Panc1 (cell line): ENCODE measurements around the gene DHRS13. TPM values are rescaled to one million over a fixed set of nuclear protein-coding genes. Genes with fewer than 3 reads are reported as not detected.

Experiments used
- ATAC-seq: fragments of 200-7000 bp; cut with Tn5 transposase; 2 replicates; pipeline ENCODE4 v1.9.1; 2020; ENCODE audit warnings: mild to moderate bottlenecking, moderate library complexity
- BruUV-seq: library from RNA; stranded (reverse); fragments of 400-500 nt; replicated peaks from 2 replicates; lab custom pipeline; 2021; lab: Mats Ljungman, UMichigan
- CTCF ChIA-PET: fragments of 300-600 bp; sonication (Branson Sonifier 250); formaldehyde crosslinking; loops from one replicate; lab custom pipeline; 2022; ENCODE audit warnings: antibody characterized with exemption; lab: Charles Lee
- POLR2A ChIA-PET: fragments of 300-600 bp; sonication (Branson Sonifier 250); formaldehyde crosslinking; loops from one replicate; lab custom pipeline; 2022; ENCODE audit warnings: antibody characterized with exemption; lab: Charles Lee
- DNase-seq: peaks from one replicate; pipeline ENCODE4 v3.0.0-alpha.2; 2010; ENCODE audit warnings: low read depth, low spot score
- H3K27ac ChIP-seq: 2 replicates; pipeline ENCODE4 v1.5.1; 2011; ENCODE audit warnings: mild to moderate bottlenecking, low read length, inconsistent platforms
- H3K27me3 ChIP-seq: fragments of 200-500 bp; sonication (Bioruptor generic); 2 replicates; pipeline ENCODE4 v1.6.0; 2014; ENCODE audit warnings: low read length, inconsistent platforms; ENCODE audit not compliant: control insufficient read depth, insufficient read depth
- H3K36me3 ChIP-seq: fragments of 200-500 bp; sonication (Bioruptor generic); 2 replicates; pipeline ENCODE4 v1.5.1; 2014; ENCODE audit warnings: inconsistent platforms, mild to moderate bottlenecking, low read length, moderate library complexity; ENCODE audit not compliant: control insufficient read depth, insufficient read depth
- H3K4me1 ChIP-seq: 2 replicates; pipeline ENCODE4 v1.5.1; 2011; ENCODE audit warnings: inconsistent platforms, mild to moderate bottlenecking, low read length, moderate library complexity; ENCODE audit not compliant: control insufficient read depth, insufficient read depth
- H3K4me3 ChIP-seq, 2 experiments: 2 replicates each; pipeline ENCODE4 v1.5.1; 2011 to 2012; ENCODE audit warnings: low read depth in 2 of 2, low read length in 2 of 2, mild to moderate bottlenecking in 2 of 2, inconsistent platforms in 1 of 2, moderate library complexity in 1 of 2
- H3K9me3 ChIP-seq: fragments of 200-500 bp; sonication (Bioruptor generic); 2 replicates; pipeline ENCODE4 v1.5.1; 2014; ENCODE audit warnings: low read depth, mild to moderate bottlenecking, inconsistent platforms, low read length, moderate library complexity; ENCODE audit not compliant: control insufficient read depth, insufficient read depth
- CTCF ChIP-seq: fragments of 450-650 bp; IDR thresholded peaks from 2 replicates; pipeline ENCODE4 v1.5.1; 2017; ENCODE audit warnings: mild to moderate bottlenecking
- POLR2AphosphoS5 ChIP-seq: IDR thresholded peaks from 2 replicates; pipeline ENCODE4 v1.6.1; 2012; ENCODE audit warnings: mild to moderate bottlenecking, low read depth, low read length, moderate library complexity
- REST ChIP-seq, 2 experiments: IDR thresholded peaks; 2 replicates each; pipeline ENCODE4 v1.6.1; 2011 to 2012; ENCODE audit warnings: low read depth in 2 of 2, control low read depth in 1 of 2, low read length in 1 of 2, mild to moderate bottlenecking in 1 of 2, moderate library complexity in 1 of 2; ENCODE audit not compliant: insufficient read depth in 1 of 2
- SIN3A ChIP-seq: IDR thresholded peaks from 2 replicates; pipeline ENCODE4 v1.6.1; 2012; ENCODE audit warnings: low read depth, mild to moderate bottlenecking, low read length, moderate library complexity, borderline replicate concordance; ENCODE audit not compliant: insufficient read depth
- TCF7L2 ChIP-seq: IDR thresholded peaks from 2 replicates; pipeline ENCODE4 v1.6.1; 2011; ENCODE audit warnings: mild to moderate bottlenecking, low read depth, low read length, inconsistent platforms
- in situ Hi-C: cut with HindIII; loops from 2 replicates; pipeline ENCODE4 v1.10.0; 2016; ENCODE audit warnings: low sequenced_read_pairs, low pct_unique_long_range_greater_than_20kb
- intact Hi-C: fragments of 100-400 bp; cut with micrococcal nuclease; formaldehyde crosslinking; loops from one replicate; pipeline ENCODE4 v1.10.0; 2022; ENCODE audit not compliant: unreplicated experiment
- total RNA-seq: library from RNA; stranded (reverse); gene quantifications from one replicate; pipeline ENCODE4 v1.2.1, GENCODE V29; 2021; ENCODE audit not compliant: unreplicated experiment

The DHRS13 gene
- total RNA-seq, 1 experiment from 2014 or later, result 5.2 TPM

- no peak for TF ChIP-seq REST (IDR thresholded peaks at IDR 0.05; ENCODE audit: insufficient read depth in 1 of 2, low read depth in 2 of 2, low read length in 1 of 2)
- no peak for TF ChIP-seq TCF7L2
- TF ChIP-seq CTCF, result no peak
- no peak for TF ChIP-seq SIN3A
- no peak for TF ChIP-seq POLR2AphosphoS5
- H3K4me3 ChIP-seq, result no peak overlapping the region
- H3K9me3 ChIP-seq, result no peaks in the 10 kb centered on the region
- no peaks in the 10 kb centered on the region for H3K27me3 ChIP-seq
- BruUV-seq, result no TSS peak
- ATAC-seq (no peak), DNase-seq (no peak)
- no peaks in the 10 kb centered on the region for H3K36me3 ChIP-seq
- POLR2A ChIA-PET, result interaction anchor here (0.6 kb wide), 1 partner anchor 12 kb away, joined by 20 read pairs; no protein-coding TSS in a partner anchor
- H3K4me1 ChIP-seq, result no peaks in the 10 kb centered on the region
- H3K27ac ChIP-seq, result no peak overlapping the region
- intact Hi-C loops (no loop called here), in situ Hi-C loops (no loop called here)
- CTCF ChIA-PET, result interaction anchor here (0.6 to 1.4 kb wide), 2 partner anchors 118 to 130 kb away, joined by 5 read pairs; no protein-coding TSS in a partner anchor
Measured at GRCh38 chr17:28882154-28882895, 20.6 kb downstream of the DHRS13 start.

- H3K4me3 ChIP-seq, result no peak overlapping the region
- intact Hi-C loops, result no loop called here
- DNase-seq (no peak), ATAC-seq (no peak)
- no peaks in the 10 kb centered on the region for H3K36me3 ChIP-seq
- TF ChIP-seq CTCF, result no peak
- TF ChIP-seq SIN3A, result no peak
- no peak for TF ChIP-seq TCF7L2
- TF ChIP-seq REST (IDR thresholded peaks at IDR 0.05; ENCODE audit: insufficient read depth in 1 of 2, low read depth in 2 of 2, low read length in 1 of 2), result no peak
- H3K4me1 ChIP-seq, result no peaks in the 10 kb centered on the region
- no TSS peak for BruUV-seq
- H3K9me3 ChIP-seq, result no peaks in the 10 kb centered on the region
- in situ Hi-C loops, result no loop called here
- H3K27ac ChIP-seq, result no peak overlapping the region
- POLR2A ChIA-PET, result no interaction called here
- CTCF ChIA-PET, result interaction anchor here (0.6 to 1.4 kb wide), 2 partner anchors 117 to 129 kb away, joined by 5 read pairs; no protein-coding TSS in a partner anchor
- H3K27me3 ChIP-seq, result no peaks in the 10 kb centered on the region
Measured at GRCh38 chr17:28881533-28882056, 21.3 kb downstream of the DHRS13 start.
